Measurements from ENCODE around the gene ZNF750.

The ZNF750 gene

GRCh38 chr17:82839617-82840292, at the start of gene ZNF750:
Gene ZNF750, minus strand, starts transcription at chr17:82840022. Its CDS starts 7,568 bp downstream, at chr17:82832454.
- FAIRE-seq (no peak), DNase-seq (ENCODE audit: insufficient read length, low spot score) (no peak)

GRCh38 chr17:82888583-82889495, 49.0 kb upstream of the ZNF750 start:
- FAIRE-seq: no peak
- DNase-seq (ENCODE audit: insufficient read length, low spot score): no peak

GRCh38 chr17:82887255-82888164, 47.7 kb upstream of the ZNF750 start:
- FAIRE-seq (no peak), DNase-seq (ENCODE audit: insufficient read length, low spot score) (no peak)

GRCh38 chr17:82884970-82885353, 45.1 kb upstream of the ZNF750 start:
- DNase-seq (ENCODE audit: insufficient read length, low spot score) (no peak), FAIRE-seq (no peak)

- FAIRE-seq (no peak), DNase-seq (ENCODE audit: insufficient read length, low spot score) (no peak)
Observed at GRCh38 chr17:82884341-82884969, 44.6 kb upstream of the ZNF750 start.

GRCh38 chr17:82883419-82884031, 43.7 kb upstream of the ZNF750 start:
- DNase-seq (ENCODE audit: insufficient read length, low spot score) (no peak), FAIRE-seq (no peak)

- FAIRE-seq (no peak), DNase-seq (ENCODE audit: insufficient read length, low spot score) (no peak)
Observed at GRCh38 chr17:82882715-82883418, 43.0 kb upstream of the ZNF750 start.

GRCh38 chr17:82881900-82882714, 42.3 kb upstream of the ZNF750 start:
- DNase-seq (ENCODE audit: insufficient read length, low spot score): no peak
- no peak for FAIRE-seq

- DNase-seq (ENCODE audit: insufficient read length, low spot score) (no peak), FAIRE-seq (no peak)
Observed at GRCh38 chr17:82881324-82881823, 41.6 kb upstream of the ZNF750 start.

- no peak for FAIRE-seq
- no peak for DNase-seq (ENCODE audit: insufficient read length, low spot score)
Observed at GRCh38 chr17:82880620-82881323, 41.0 kb upstream of the ZNF750 start.

GRCh38 chr17:82879241-82879640, 39.4 kb upstream of the ZNF750 start:
- DNase-seq (ENCODE audit: insufficient read length, low spot score): no peak
- no peak for FAIRE-seq

- no peak for DNase-seq (ENCODE audit: insufficient read length, low spot score)
- FAIRE-seq: no peak
Observed at GRCh38 chr17:82878527-82878926, 38.7 kb upstream of the ZNF750 start.

GRCh38 chr17:82876602-82877379, 37.0 kb upstream of the ZNF750 start:
- DNase-seq (ENCODE audit: insufficient read length, low spot score): peak; percentile 28
- no peak for FAIRE-seq

- DNase-seq (ENCODE audit: insufficient read length, low spot score): no peak
Observed at GRCh38 chr17:82876149-82876548, 36.3 kb upstream of the ZNF750 start.

GRCh38 chr17:82875407-82875856, 35.6 kb upstream of the ZNF750 start:
- no peak for DNase-seq (ENCODE audit: insufficient read length, low spot score)
- FAIRE-seq: no peak

More at GRCh38 chr17:82876149-82876548, 36.3 kb upstream of the ZNF750 start:
- FAIRE-seq: no peak

GRCh38 chr17:82874011-82874835, 34.4 kb upstream of the ZNF750 start:
- DNase-seq (ENCODE audit: insufficient read length, low spot score) (no peak), FAIRE-seq (no peak)
